Myocyte (in vitro differentiated cells): ENCODE data around the gene PNISR. TPM values are rescaled to one million over a fixed set of nuclear protein-coding genes. Genes with fewer than 3 reads are reported as not detected.

Experiments used
- total RNA-seq: library from RNA; depleted of rRNA; stranded (reverse); fragments of >200 nt; gene quantifications from 2 replicates; pipeline ENCODE4 v1.2.3, GENCODE V29; 2014

PNISR gene
- total RNA-seq, 1 donor from 2014 or later = 117 TPM

Other genes with a start within 250 kb of the PNISR start
- 0.11 and 3.0 TPM in 2 replicates for gene FAXC, start 75.6 kb downstream of the PNISR start, total RNA-seq
- gene COQ3, start 31.1 kb downstream of the PNISR start, total RNA-seq = 4.1 and 5.7 TPM in 2 replicates
- 12.8 and 15.2 TPM in 2 replicates for gene USP45, start 90.1 kb upstream of the PNISR start, total RNA-seq
- 50.5 and 52.9 TPM in 2 replicates for gene CCNC, start 143.4 kb upstream of the PNISR start, total RNA-seq
- gene PRDM13, start 181.5 kb upstream of the PNISR start, total RNA-seq = not detected in 2 replicates